Ammon's horn (tissue), 1 donor: Measurements from ENCODE around the gene GRIFIN.

Experiments used
- DNase-seq: peaks from one replicate; pipeline ENCODE4 v3.0.0-alpha.2; 2016; ENCODE audit warnings: low spot score

The GRIFIN gene

GRCh38 chr7:2432910-2433712, 43.1 kb downstream of the GRIFIN start:
- DNase-seq: no peak

GRCh38 chr7:2431260-2431867, 44.8 kb downstream of the GRIFIN start:
- DNase-seq: no peak

- no peak for DNase-seq
Measured at GRCh38 chr7:2425749-2426148, 50.4 kb downstream of the GRIFIN start.
